T47D (cell line): ENCODE measurements around the gene PPP1R9B.

Source experiments
- DNase-seq, 2 experiments: peaks; one replicate each; pipeline versions ENCODE4 v3.0.0 to v3.0.0-alpha.2; 2011 to 2012; ENCODE audit warnings: low read depth in 1 of 2, low spot score in 1 of 2
- JUND ChIP-seq: IDR thresholded peaks from 2 replicates; pipeline ENCODE4 v1.6.1; 2012; ENCODE audit warnings: low read depth
- in situ Hi-C: cut with HindIII; loops from 2 replicates; pipeline ENCODE4 v1.10.0; 2016; ENCODE audit warnings: low sequenced_read_pairs, low pct_unique_long_range_greater_than_20kb

The PPP1R9B gene

DNA sequence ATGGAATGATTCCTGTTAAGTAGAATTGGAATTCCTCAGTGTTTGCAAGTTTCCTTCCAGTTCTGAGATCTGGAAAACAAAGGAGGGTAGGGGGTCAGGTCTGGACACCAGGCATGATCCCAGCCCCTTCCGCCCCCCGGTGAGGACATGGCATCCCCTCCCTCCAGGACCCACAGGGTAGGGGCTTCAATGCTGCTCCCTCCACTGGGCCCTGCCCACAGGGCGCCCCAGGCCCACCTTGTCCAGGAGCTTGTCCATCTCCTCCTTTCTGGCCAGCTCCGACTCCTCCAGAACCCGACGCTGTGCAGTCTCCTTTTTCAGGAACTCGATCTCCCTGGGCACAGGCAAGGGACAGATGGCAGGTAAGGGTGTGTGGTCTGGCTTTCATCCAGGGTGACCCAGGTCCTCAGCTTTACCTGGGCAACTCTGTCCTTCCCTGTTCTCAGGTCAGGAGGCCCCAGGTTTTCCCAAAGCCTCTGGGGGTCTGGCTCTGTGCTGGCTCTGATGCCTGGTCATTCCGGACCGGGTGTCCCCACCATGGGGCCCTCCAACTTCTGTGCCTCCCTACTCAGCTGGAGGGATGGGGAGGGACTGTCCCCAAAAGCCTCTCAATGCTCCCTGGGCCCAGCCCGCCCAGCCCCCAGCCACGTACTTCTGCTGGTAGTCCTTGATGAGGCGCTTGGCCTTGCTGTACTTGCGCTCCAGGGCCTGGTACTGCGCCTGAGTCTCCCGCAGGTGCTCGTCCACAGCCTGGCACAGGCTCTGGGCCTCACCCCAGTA is 15.0 kb downstream of the PPP1R9B start:
- DNase-seq: no peak
- no peak for TF ChIP-seq JUND
- in situ Hi-C loops: no loop called here

DNA sequence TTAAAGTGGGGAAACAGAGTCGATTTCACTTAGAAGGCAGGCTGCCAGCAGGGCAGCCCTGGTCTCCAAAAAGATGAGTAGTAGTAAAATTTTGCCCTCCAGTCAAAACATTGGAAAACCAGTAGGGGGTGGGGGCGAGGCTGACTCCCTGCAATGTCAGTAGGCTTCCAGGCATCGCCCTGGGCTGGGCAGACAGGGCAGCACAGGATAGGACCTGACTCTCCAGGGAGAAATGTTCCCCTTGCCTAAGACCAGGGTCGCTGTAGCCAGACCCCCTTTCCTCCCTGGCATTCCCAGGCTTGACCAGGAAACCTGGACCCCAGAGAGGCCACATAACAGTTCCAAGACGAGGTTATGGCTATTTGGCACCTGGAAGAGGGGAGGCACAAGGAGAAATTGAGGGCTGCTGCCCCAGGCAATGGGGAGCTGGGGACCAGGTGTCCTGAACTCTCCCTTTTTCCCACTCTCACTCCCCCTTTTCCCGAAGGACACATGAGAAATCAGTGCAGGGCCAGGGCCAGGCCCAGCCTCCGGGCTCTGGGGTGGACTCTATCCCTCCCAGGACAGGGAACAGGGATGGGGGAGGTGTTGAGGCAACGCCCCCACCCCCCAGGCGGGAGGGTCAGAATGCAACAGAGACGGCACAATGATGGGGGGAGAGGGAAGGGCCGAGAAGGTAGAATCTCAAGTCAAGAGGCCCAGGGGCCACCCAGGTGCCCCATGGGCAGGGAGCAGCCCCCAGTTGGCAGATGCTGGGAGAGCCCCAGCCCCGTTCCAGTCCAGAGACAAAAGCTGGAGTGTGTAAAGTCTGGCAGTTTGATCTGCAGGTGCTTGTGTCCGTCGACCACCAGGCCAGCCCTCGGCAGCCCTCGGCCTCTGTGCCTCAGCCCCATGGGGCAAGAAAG is 16.0 kb downstream of the PPP1R9B start:
- no peak for TF ChIP-seq JUND
- in situ Hi-C loops: no loop called here
- DNase-seq: no peak

DNA sequence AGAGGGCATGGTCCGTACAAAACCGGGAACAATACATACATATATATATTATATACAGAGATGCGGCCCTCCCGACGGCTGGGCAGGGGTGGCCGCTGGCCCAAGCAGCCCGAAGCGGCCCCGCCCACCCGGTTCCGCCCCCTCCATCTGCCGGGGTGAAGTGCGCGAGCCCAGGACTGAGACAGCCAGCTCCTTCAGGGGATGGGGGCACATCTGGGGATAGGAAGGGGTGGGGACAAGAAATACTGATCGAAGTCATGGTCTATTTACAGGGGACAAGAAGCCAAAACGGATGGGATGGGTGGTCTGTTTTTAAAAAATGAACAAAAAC is 16.7 kb downstream of the PPP1R9B start:
- no peak for TF ChIP-seq JUND
- in situ Hi-C loops: no loop called here
- no peak for DNase-seq

DNA sequence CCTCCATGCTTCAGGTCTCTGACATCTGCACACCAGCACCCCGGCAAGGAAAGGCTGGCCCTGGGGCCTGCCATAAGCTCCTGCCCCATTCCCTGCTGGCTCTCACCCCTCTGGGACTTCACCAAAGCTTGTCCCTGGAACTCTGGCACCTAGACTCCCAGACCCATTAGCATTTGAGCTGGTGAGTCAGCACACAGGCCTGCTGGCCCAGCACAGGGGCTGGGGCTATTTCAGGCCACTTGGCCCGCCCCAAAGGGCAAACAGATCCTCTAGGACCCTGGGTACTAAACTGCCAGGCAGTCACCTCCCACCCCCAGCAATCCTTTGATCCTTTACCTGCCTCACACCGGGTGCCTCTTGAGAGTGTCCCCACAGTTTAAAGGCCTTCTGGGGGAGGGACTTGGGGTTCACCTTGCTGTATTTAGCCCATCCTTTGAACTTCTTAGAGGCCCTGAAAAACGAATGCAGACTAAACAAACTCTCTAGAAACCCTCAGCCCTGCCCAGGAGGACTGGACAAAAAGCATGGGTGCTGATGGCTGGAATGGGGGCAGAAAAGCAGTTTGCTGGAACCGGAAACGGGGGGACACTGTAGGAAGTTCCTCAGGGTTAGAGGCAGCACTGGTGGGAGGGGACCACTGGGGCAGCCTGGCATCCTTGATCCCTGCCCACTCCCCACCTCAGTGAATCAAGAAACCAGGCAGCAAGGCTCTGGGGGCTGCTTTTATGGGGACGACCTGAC is 17.3 kb downstream of the PPP1R9B start:
- TF ChIP-seq JUND: no peak
- in situ Hi-C loops: no loop called here
- DNase-seq: peak in 1 of 2 experiments; percentile 21

DNA sequence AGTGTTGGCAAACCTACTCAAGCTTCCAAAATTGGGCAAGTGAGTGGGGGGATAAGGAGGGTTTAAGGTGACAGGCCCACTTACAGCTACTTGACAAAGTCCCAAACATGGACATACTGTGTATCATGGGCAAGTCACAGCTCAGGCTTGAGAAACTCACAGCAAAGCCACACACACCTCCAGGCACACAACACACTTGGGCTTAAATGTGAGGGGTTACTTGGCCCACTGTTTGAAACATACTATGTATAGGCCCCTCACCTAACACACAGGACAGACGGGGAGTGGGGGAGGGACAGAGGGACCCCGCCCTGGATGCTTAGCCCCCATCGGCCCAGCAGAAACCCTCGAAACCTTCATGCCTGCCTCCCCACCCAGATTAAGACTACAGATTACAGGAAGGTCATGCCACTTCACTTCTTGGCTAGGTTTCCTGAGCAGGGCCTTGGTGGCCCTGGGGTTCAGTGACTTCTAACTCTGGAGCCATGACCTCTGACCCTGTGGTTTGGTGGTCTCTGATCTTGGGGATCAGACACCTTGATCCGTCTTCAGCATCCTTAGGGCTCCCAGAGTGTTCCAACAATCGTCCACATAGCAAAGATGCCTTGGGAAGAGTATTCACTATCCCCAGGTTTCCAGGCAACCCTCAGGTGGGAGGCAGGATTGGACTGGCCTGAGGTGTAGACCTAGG is 18.2 kb downstream of the PPP1R9B start:
- no peak for TF ChIP-seq JUND
- in situ Hi-C loops: no loop called here
- DNase-seq: peak in 1 of 2 experiments; percentile 23

DNA sequence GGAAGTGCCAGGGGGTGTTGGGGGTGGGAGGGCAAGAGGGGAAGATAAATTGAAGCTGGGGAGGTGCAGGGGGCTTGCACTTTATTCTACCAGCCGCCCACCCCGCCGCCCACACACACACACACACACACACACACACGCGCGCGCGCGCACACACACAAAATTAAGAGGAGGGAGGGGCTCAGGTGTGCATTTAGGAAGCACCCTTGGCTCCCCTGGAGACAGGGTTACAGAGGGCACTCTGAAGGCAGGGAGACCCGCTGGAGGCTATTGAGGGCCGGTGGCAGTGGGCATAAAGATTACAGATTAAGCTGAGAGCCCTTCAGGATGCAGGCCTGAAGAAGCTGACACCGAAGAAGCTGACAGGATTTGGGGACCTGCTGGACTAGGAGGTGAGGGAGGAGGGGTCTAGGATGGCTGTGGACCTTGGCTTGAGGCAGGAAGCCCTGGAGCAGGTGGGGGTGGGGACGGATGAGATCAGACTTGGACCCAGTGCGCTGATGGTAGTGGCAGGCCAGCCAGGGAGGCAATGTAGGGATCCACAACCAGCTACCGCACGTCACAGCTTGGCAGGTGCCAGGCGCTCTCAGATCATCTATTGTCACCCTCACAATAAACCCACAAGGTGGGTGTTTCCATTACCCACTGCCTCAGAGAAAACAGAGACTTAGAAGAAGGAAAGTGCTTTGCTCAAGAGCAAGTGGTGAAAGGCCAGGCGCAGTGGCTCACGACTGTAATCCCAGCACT is 19.7 kb downstream of the PPP1R9B start:
- DNase-seq: no peak
- in situ Hi-C loops: no loop called here
- TF ChIP-seq JUND: no peak

DNA sequence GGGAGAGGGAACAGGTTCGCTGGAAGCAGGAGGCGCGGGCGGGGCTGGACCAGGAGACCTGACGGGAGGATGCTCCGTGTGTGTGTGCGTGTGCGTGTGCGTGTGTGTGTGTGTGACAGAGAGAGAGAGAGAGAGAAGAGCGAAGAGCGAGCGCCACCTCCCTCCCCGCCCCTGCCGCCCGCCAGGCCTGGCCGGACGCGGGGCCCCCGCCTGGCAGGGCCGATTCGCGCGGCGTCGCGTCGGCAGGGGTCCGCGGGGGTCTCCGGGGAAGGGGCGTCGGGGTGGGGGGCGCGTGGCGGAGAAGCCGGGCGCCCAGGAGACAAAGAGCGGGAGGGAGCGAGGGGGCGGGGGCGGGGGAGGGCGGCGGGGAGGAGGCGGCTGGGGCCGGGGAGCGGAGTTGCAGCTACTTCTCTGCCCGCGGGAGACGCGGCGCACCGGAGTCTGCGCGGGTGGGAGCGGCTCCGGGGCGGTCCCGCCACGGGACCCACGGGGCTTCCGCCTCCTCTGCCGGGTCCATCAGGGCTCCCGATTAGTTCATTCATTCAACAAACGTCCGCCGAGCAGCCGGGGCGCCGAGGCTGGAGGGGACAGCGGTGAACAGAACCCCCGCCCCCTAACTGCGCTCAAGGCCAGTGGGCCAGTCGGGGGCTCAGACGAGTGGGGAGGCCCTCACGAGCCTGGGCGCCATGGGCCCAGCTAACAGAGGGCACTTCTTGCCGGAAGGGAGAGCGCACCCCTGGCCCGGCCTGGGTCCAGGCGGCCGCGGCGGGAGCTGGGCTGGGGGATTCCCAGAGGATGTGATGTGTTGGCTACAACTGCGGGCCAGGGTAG is 20.5 kb downstream of the PPP1R9B start, which contains the start of gene SAMD14:
Gene SAMD14 (minus strand): TSS at position 433 of the 831 bp plus-strand sequence. CDS start 5,201 bp downstream, outside the sequence.
- in situ Hi-C loops: no loop called here
- DNase-seq: peak; percentile 69 to 81
- no peak for TF ChIP-seq JUND

DNA sequence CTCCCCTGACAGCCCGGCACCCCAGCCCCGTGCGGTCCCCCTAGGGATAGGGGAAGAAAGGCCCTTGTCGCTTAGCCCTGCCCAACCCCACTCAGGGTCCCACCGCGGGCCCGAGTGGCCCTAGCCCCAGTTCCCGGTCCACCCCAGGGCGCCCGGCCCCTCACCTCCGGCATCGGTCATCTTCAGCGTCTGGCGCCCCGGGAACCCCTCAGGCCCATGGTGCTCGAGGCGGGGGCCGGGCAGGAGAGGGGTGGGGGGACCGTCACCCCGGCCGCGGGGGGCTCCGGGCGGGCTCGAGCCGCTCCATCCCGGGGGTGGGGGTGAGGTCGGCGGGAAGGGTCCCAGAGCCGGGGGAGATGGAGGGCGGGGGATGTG is 21.1 kb downstream of the PPP1R9B start:
- no peak for DNase-seq
- TF ChIP-seq JUND: no peak
- in situ Hi-C loops: no loop called here

DNA sequence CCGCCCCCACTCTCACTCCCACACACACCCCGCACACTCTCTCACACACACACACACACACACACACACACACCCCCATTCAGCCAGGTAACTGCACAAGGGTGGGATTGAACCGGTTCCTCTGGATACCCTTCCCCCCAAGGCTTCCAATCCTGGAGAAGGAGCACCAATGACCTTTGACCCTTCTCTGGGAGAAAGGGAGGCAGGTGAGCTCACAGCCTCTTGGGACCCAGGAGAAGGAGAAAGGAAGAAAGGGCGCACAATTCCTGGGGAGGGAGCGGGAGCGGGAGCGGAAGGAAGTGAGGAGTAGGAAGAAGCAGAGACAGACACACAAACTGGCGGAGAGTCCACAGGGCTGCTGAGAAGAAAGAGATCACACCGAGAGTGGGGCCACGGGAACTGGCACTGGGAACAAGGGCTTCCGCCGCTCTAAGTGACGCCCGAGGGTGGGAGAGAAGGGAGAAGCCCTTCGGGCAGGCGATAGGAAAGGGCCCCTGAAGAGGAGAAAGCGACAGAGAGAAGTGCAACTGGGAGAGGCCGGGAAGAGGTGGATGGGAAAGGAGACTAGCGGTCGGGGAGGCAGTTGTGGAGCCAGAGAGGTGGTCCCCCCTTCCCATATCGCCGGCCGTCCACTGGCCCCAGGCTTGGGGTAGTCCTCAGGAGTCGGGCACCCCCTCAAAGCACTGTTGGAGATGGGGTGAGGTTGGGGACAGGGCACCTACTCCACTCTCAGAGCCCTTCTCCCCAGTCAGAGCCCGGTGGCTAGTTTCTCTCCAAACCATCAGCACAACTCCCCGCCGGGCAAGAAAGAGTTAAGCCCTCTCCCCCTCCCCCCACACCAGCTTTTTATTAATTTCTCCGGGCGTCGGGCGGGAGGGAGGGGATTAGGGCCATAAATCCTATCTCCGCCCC is 21.8 kb downstream of the PPP1R9B start:
- no peak for DNase-seq
- TF ChIP-seq JUND: no peak
- in situ Hi-C loops: no loop called here

DNA sequence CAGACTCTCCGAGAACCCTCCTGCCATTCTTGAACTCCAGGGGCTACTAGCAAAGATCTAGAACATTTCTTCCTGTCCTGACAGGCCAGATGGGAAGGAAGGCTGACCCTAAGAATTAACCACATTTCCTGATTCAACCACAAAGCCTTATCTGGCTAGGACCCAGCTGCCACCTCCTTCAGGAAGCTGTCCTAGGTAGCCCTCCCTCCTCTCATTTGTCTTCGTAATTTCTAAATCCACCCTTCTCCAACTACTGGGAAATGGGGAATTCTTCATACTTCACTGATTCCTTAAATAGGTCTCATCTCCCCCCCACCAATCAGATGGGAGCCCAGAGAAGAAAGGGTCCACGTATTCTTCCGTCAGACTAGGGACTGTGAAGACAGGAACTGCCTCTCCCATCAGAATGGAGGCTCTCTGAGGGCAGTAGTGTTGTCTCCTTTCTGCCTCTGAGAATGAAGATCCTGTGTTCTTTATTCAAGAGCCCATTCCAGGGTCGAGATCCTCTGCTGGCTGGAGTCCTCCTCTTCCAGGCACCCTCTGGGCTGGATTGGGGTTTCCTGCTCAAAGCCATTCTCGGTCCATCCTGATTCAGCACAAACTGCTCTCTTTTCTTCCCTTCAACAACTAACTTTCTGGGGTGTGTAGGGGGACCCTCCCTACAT is 22.6 kb downstream of the PPP1R9B start:
- no peak for DNase-seq

More for the DNA sequence above, 22.6 kb downstream of the PPP1R9B start:
- TF ChIP-seq JUND: no peak
- in situ Hi-C loops: no loop called here
